Measurements from ENCODE around the gene ZNF3.

GRCh38 chr7:100111914-100112313 is 30.4 kb upstream of the ZNF3 start:
- TF ChIP-seq CTCF (IDR thresholded peaks at IDR 0.05), result no peak
- no peak for TF ChIP-seq POLR2A (IDR thresholded peaks at IDR 0.05)
